Activated T-helper 17 cell treated with anti-CD3 and anti-CD28 coated beads, Interleukin-2, amount 50 U/mL, for 72 hours (primary cell): Measurements from ENCODE around the gene C1QTNF3. TPM values are rescaled to one million over a fixed set of nuclear protein-coding genes. Genes with fewer than 3 reads are reported as not detected.
A peak's percentile ranks its signal among the peaks of the same experiment; 100 is the strongest.
"Not testable (repeated sequence)": the region's sequence is repeated elsewhere in the genome, so short reads cannot be mapped to it uniquely, and the experiment has no call there.

Experiments
- ATAC-seq: fragments of 150-1000 bp; cut with Tn5 transposase; replicated peaks from 2 replicates; pipeline ENCODE4 v1.10.0; 2021; ENCODE audit warnings: mild to moderate bottlenecking, moderate library complexity
- H3K27ac Mint-ChIP-seq: one replicate; pipeline ENCODE4 v1.8.0; 2022; ENCODE audit warnings: mixed read lengths
- H3K27me3 Mint-ChIP-seq: one replicate; pipeline ENCODE4 v1.8.0; 2022; ENCODE audit warnings: mixed read lengths
- H3K36me3 Mint-ChIP-seq: one replicate; pipeline ENCODE4 v1.8.0; 2022; ENCODE audit warnings: low read depth, mild to moderate bottlenecking, mixed read lengths
- H3K4me1 Mint-ChIP-seq: one replicate; pipeline ENCODE4 v1.8.0; 2022; ENCODE audit warnings: mixed read lengths
- H3K4me3 Mint-ChIP-seq: one replicate; pipeline ENCODE4 v1.8.0; 2022; ENCODE audit warnings: mild to moderate bottlenecking, mixed read lengths
- H3K9me3 Mint-ChIP-seq: one replicate; pipeline ENCODE4 v1.8.0; 2022; ENCODE audit warnings: mixed read lengths
- total RNA-seq, 2 donors: library from RNA; stranded (reverse); gene quantifications; one replicate each; pipeline ENCODE4 v1.2.3, GENCODE V29; 2022

The C1QTNF3 gene
- total RNA-seq, 2 donors from 2014 or later: 2.7 to 5.4 TPM

GRCh38 chr5:34021334-34021733 lies 21.7 kb downstream of the C1QTNF3 start:
- Mint-ChIP-seq H3K36me3 (peaks cover 31% of the 10 kb centered on the region), H3K9me3 (no peaks in the 10 kb centered on the region), H3K4me3 (peak overlapping the region; percentile 45), H3K27me3 (no peaks in the 10 kb centered on the region), H3K4me1 (peaks cover 22% of the 10 kb centered on the region), H3K27ac (peak overlapping the region; percentile 86)
- ATAC-seq: peak; percentile 17

- H3K36me3 Mint-ChIP-seq: peaks cover 25% of the 10 kb centered on the region
- no peak for ATAC-seq
- peak overlapping the region; percentile 86 for H3K27ac Mint-ChIP-seq
- peaks cover 22% of the 10 kb centered on the region for H3K4me1 Mint-ChIP-seq
- no peaks in the 10 kb centered on the region for H3K9me3 Mint-ChIP-seq
- no peaks in the 10 kb centered on the region for H3K27me3 Mint-ChIP-seq
- H3K4me3 Mint-ChIP-seq: peak overlapping the region; percentile 45
These were observed 22.3 kb downstream of the C1QTNF3 start for GRCh38 chr5:34020726-34021125.

- Mint-ChIP-seq H3K4me3 (no peak overlapping the region), H3K27ac (no peak overlapping the region), H3K4me1 (peaks cover 26% of the 10 kb centered on the region), H3K9me3 (no peaks in the 10 kb centered on the region), H3K27me3 (no peaks in the 10 kb centered on the region), H3K36me3 (peaks cover 19% of the 10 kb centered on the region)
- no peak for ATAC-seq
These were observed 25.8 kb downstream of the C1QTNF3 start for GRCh38 chr5:34017254-34017653.

GRCh38 chr5:34016750-34017149 lies 26.3 kb downstream of the C1QTNF3 start:
- Mint-ChIP-seq H3K4me1 (peaks cover 21% of the 10 kb centered on the region), H3K9me3 (no peaks in the 10 kb centered on the region), H3K27ac (no peak overlapping the region), H3K4me3 (no peak overlapping the region), H3K36me3 (peaks cover 17% of the 10 kb centered on the region), H3K27me3 (no peaks in the 10 kb centered on the region)
- ATAC-seq: no peak

- Mint-ChIP-seq H3K9me3 (no peaks in the 10 kb centered on the region), H3K27me3 (no peaks in the 10 kb centered on the region), H3K4me1 (peaks cover 15% of the 10 kb centered on the region), H3K27ac (no peak overlapping the region), H3K4me3 (no peak overlapping the region), H3K36me3 (peaks cover 17% of the 10 kb centered on the region)
- ATAC-seq: no peak
These were observed 26.8 kb downstream of the C1QTNF3 start for GRCh38 chr5:34016222-34016621.

- peaks cover 11% of the 10 kb centered on the region for H3K4me1 Mint-ChIP-seq
- H3K4me3 Mint-ChIP-seq: peak overlapping the region; percentile 6
- H3K27ac Mint-ChIP-seq: peak overlapping the region; percentile 60
- H3K27me3 Mint-ChIP-seq: no peaks in the 10 kb centered on the region
- H3K9me3 Mint-ChIP-seq: no peaks in the 10 kb centered on the region
- ATAC-seq: peak; percentile 92
- H3K36me3 Mint-ChIP-seq: peaks cover 12% of the 10 kb centered on the region
These were observed 27.7 kb downstream of the C1QTNF3 start for GRCh38 chr5:34015120-34015822.

- no peak for ATAC-seq
- Mint-ChIP-seq H3K27me3 (no peaks in the 10 kb centered on the region), H3K4me1 (peaks cover 13% of the 10 kb centered on the region), H3K36me3 (peaks cover 5% of the 10 kb centered on the region), H3K4me3 (peak overlapping the region; percentile 6), H3K27ac (peak overlapping the region; percentile 60), H3K9me3 (no peaks in the 10 kb centered on the region)
These were observed 28.4 kb downstream of the C1QTNF3 start for GRCh38 chr5:34014626-34015025.

GRCh38 chr5:34013547-34013946 lies 29.5 kb downstream of the C1QTNF3 start:
- no peaks in the 10 kb centered on the region for H3K27me3 Mint-ChIP-seq
- no peak overlapping the region for H3K27ac Mint-ChIP-seq
- no peaks in the 10 kb centered on the region for H3K9me3 Mint-ChIP-seq
- no peak for ATAC-seq
- no peak overlapping the region for H3K4me3 Mint-ChIP-seq
- no peaks in the 10 kb centered on the region for H3K36me3 Mint-ChIP-seq
- H3K4me1 Mint-ChIP-seq: peaks cover 19% of the 10 kb centered on the region

GRCh38 chr5:34012791-34013190 lies 30.2 kb downstream of the C1QTNF3 start:
- H3K9me3 Mint-ChIP-seq: no peaks in the 10 kb centered on the region
- H3K4me3 Mint-ChIP-seq: no peak overlapping the region
- ATAC-seq: no peak
- H3K4me1 Mint-ChIP-seq: peaks cover 19% of the 10 kb centered on the region
- H3K27ac Mint-ChIP-seq: no peak overlapping the region
- no peaks in the 10 kb centered on the region for H3K36me3 Mint-ChIP-seq
- H3K27me3 Mint-ChIP-seq: no peaks in the 10 kb centered on the region

- Mint-ChIP-seq H3K27ac (no peak overlapping the region), H3K4me1 (peaks cover 21% of the 10 kb centered on the region), H3K4me3 (no peak overlapping the region), H3K36me3 (no peaks in the 10 kb centered on the region), H3K9me3 (no peaks in the 10 kb centered on the region), H3K27me3 (no peaks in the 10 kb centered on the region)
- no peak for ATAC-seq
These were observed 31.5 kb downstream of the C1QTNF3 start for GRCh38 chr5:34011536-34011935.

GRCh38 chr5:34010146-34010545 lies 32.9 kb downstream of the C1QTNF3 start:
- H3K9me3 Mint-ChIP-seq, H3K27ac Mint-ChIP-seq, H3K27me3 Mint-ChIP-seq, H3K36me3 Mint-ChIP-seq, ATAC-seq, H3K4me3 Mint-ChIP-seq: not testable (repeated sequence)
- peaks cover 28% of the 10 kb centered on the region for H3K4me1 Mint-ChIP-seq

GRCh38 chr5:34009610-34010009 lies 33.4 kb downstream of the C1QTNF3 start:
- H3K36me3 Mint-ChIP-seq: peaks cover 11% of the 10 kb centered on the region
- H3K27me3 Mint-ChIP-seq: no peaks in the 10 kb centered on the region
- peak overlapping the region; percentile 83 for H3K4me3 Mint-ChIP-seq
- H3K27ac Mint-ChIP-seq: no peak overlapping the region
- no peak for ATAC-seq
- H3K9me3 Mint-ChIP-seq: no peaks in the 10 kb centered on the region
- H3K4me1 Mint-ChIP-seq: peaks cover 26% of the 10 kb centered on the region

GRCh38 chr5:34008802-34009201 lies 34.2 kb downstream of the C1QTNF3 start:
- H3K4me1 Mint-ChIP-seq: peaks cover 26% of the 10 kb centered on the region
- H3K36me3 Mint-ChIP-seq: peaks cover 19% of the 10 kb centered on the region
- ATAC-seq: no peak
- no peaks in the 10 kb centered on the region for H3K9me3 Mint-ChIP-seq
- no peaks in the 10 kb centered on the region for H3K27me3 Mint-ChIP-seq
- peak overlapping the region; percentile 94 for H3K27ac Mint-ChIP-seq
- peak overlapping the region; percentile 83 for H3K4me3 Mint-ChIP-seq

GRCh38 chr5:34007621-34008600 lies 35.1 kb downstream of the C1QTNF3 start, which contains the start of gene AMACR:
Gene AMACR, minus strand, starts transcription at chr5:34008050. Its CDS starts 31 bp downstream, at chr5:34008019.
- Mint-ChIP-seq H3K36me3 (peaks cover 22% of the 10 kb centered on the region), H3K4me1 (peaks cover 26% of the 10 kb centered on the region), H3K27me3 (no peaks in the 10 kb centered on the region), H3K9me3 (no peaks in the 10 kb centered on the region), H3K4me3 (peak within 1 kb of the TSS; percentile 83), H3K27ac (peak within 1 kb of the TSS; percentile 94)
- ATAC-seq: peak; percentile 90
